Tibial nerve (tissue), 4 donors: Measurements from ENCODE around the gene LARP1. TPM values are rescaled to one million over a fixed set of nuclear protein-coding genes. Genes with fewer than 3 reads are reported as not detected.

Experiments used
- DNase-seq, 2 donors: peaks; one replicate each; pipeline ENCODE4 v3.0.0-alpha.2; 2019; ENCODE audit warnings: low spot score in 2 of 2
- H3K27ac ChIP-seq, 4 donors: fragments of 200-600 bp; sonication (generic) in 3 of 4; one replicate each; pipeline ENCODE4 v1.5.1; 2017 to 2019; ENCODE audit warnings: mild to moderate bottlenecking in 1 of 4
- H3K27me3 ChIP-seq, 2 donors: fragments of 200-600 bp; sonication (generic) in 1 of 2; one replicate each; pipeline versions ENCODE4 v1.5.1 to v1.6.0; 2017 to 2019
- H3K36me3 ChIP-seq, 3 donors: fragments of 200-600 bp; sonication (generic); one replicate each; pipeline ENCODE4 v1.5.1; 2018 to 2019
- H3K4me1 ChIP-seq, 4 donors: fragments of 200-600 bp; sonication (generic) in 3 of 4; one replicate each; pipeline ENCODE4 v1.5.1; 2017 to 2019
- H3K4me3 ChIP-seq, 4 donors: fragments of 200-600 bp; sonication (generic) in 3 of 4; one replicate each; pipeline ENCODE4 v1.5.1; 2017 to 2019; ENCODE audit warnings: mild to moderate bottlenecking in 1 of 4, moderate library complexity in 1 of 4
- H3K9me3 ChIP-seq, 4 donors: fragments of 200-600 bp; sonication (generic) in 3 of 4; one replicate each; pipeline ENCODE4 v1.5.1; 2017 to 2019
- EP300 ChIP-seq, 2 donors: sonication (generic); formaldehyde crosslinking; IDR thresholded peaks; one replicate each; pipeline ENCODE4 v1.6.1; 2017; ENCODE audit warnings: antibody characterized with exemption in 2 of 2, mild to moderate bottlenecking in 1 of 2
- POLR2A ChIP-seq, 2 donors: fragments of 450-650 bp; IDR thresholded peaks; one replicate each; pipeline ENCODE4 v1.6.1; 2017; ENCODE audit warnings: antibody characterized with exemption in 2 of 2, mild to moderate bottlenecking in 2 of 2, moderate library complexity in 2 of 2
- WGBS, 2 donors: methylation state at CpG; one replicate each; pipeline ENCODE4 v1.1.5; 2018; 5-methylcytosine and 5-hydroxymethylcytosine counted together
- total RNA-seq, 4 donors: library from RNA; depleted of rRNA; stranded (reverse); fragments of >200 nt; gene quantifications; one replicate each; pipeline ENCODE4 v1.1.0, GENCODE V29; 2016
- TF ChIP-seq, protein P1 (sequence below), 5 experiments: fragments of 200-600 bp in 3 of 5; fragments of 450-650 bp in 2 of 5; sonication (generic) in 3 of 5; IDR thresholded peaks; one replicate each; pipeline ENCODE4 v1.5.1; 2016 to 2019; ENCODE audit warnings: antibody characterized with exemption in 5 of 5, mild to moderate bottlenecking in 3 of 5, moderate library complexity in 2 of 5

LARP1 gene
- total RNA-seq, 4 donors from 2014 or later: 114 to 166 (median 144) TPM

GRCh38 chr5:154793599-154794524, 38.7 kb downstream of the LARP1 start:
- peaks cover 0 to 17% (median 0%) of the 10 kb centered on the region in 4 donors for H3K4me1 ChIP-seq
- H3K4me3 ChIP-seq: no peak overlapping the region
- H3K27ac ChIP-seq: no peak overlapping the region
- WGBS, 2 donors: 92 to 93% methylated on average over 22 to 32 of the region's 32 CpGs
- no peaks in the 10 kb centered on the region for H3K9me3 ChIP-seq
- peaks cover 2 to 73% (median 8%) of the 10 kb centered on the region in 3 donors for H3K36me3 ChIP-seq
- no peaks in the 10 kb centered on the region for H3K27me3 ChIP-seq
- no peak for TF ChIP-seq POLR2A (IDR thresholded peaks at IDR 0.05)
- TF ChIP-seq, protein P1, sequence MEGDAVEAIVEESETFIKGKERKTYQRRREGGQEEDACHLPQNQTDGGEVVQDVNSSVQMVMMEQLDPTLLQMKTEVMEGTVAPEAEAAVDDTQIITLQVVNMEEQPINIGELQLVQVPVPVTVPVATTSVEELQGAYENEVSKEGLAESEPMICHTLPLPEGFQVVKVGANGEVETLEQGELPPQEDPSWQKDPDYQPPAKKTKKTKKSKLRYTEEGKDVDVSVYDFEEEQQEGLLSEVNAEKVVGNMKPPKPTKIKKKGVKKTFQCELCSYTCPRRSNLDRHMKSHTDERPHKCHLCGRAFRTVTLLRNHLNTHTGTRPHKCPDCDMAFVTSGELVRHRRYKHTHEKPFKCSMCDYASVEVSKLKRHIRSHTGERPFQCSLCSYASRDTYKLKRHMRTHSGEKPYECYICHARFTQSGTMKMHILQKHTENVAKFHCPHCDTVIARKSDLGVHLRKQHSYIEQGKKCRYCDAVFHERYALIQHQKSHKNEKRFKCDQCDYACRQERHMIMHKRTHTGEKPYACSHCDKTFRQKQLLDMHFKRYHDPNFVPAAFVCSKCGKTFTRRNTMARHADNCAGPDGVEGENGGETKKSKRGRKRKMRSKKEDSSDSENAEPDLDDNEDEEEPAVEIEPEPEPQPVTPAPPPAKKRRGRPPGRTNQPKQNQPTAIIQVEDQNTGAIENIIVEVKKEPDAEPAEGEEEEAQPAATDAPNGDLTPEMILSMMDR (IDR thresholded peaks at IDR 0.05): no peak
- no peak for TF ChIP-seq EP300 (IDR thresholded peaks at IDR 0.05)
- DNase-seq: no peak

DNA sequence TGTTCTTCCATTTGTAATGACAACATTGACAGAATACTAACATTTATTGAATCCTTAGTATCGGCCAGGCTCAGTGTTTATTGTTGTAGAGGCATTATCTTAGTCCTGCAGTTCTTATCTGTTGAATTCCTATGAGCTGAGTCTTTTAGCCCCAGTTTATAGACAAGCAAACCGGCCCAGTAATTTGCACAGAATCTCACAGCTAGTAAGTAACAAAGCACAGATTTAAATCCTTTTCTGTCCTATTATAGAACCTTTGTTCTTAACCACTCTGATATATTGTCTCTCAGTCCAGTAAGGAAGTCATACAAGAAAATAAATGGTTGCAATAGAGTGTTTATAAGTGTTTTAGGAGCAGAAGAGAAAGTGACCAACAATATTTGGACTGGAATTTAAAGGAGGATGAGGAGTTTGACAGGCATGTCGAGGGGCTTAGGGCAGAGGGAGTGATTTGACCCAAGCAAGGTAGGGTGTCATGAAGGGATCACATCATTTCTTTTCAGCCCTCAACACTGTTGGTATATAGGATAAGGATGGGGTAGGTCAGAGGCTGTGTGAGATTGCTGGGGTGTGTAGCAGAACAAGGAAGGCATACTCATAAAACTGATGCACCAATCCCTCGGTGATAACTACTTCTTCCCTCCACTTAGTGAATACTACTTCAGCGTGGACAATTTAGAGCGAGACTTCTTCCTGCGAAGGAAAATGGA, 39.5 kb downstream of the LARP1 start:
- H3K27me3 ChIP-seq: no peaks in the 10 kb centered on the region
- H3K27ac ChIP-seq: peak overlapping the region in 1 of 4 donors; percentile 34
- no peak for TF ChIP-seq EP300 (IDR thresholded peaks at IDR 0.05)
- TF ChIP-seq POLR2A (IDR thresholded peaks at IDR 0.05): no peak
- TF ChIP-seq, protein P1 (IDR thresholded peaks at IDR 0.05): no peak
- peaks cover 2 to 81% (median 12%) of the 10 kb centered on the region in 3 donors for H3K36me3 ChIP-seq
- H3K4me3 ChIP-seq: no peak overlapping the region
- H3K9me3 ChIP-seq: no peaks in the 10 kb centered on the region
- WGBS, 2 donors: 72% methylated on average over 7 of the region's 7 CpGs
- no peak for DNase-seq
- H3K4me1 ChIP-seq: peaks cover 0 to 20% (median 0%) of the 10 kb centered on the region in 4 donors

DNA sequence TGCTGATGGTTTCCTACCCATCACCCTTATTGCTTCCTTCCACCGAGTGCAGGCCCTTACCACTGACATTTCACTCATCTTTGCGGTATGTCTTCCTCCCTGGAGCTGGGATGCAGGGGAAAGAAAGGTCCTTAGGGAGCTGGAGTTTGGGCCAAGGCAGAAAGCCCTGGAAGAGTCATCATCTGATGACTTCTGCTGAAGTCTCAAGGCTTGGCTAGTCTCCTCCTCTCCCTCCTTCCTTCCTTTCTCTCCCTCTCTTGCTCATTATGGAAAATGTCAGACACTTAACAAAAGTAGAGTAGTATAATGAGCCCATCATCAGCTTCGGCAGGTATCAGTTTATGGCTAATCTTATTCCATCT, 40.0 kb downstream of the LARP1 start:
- Histone ChIP-seq H3K27me3 (no peaks in the 10 kb centered on the region), H3K36me3 (peaks cover 2 to 81% (median 16%) of the 10 kb centered on the region in 3 donors), H3K4me3 (no peak overlapping the region), H3K4me1 (peaks cover 0 to 22% (median 0%) of the 10 kb centered on the region in 4 donors), H3K9me3 (no peaks in the 10 kb centered on the region), H3K27ac (peak overlapping the region in 1 of 4 donors; percentile 34)
- DNase-seq: no peak
- TF ChIP-seq, protein P1 (IDR thresholded peaks at IDR 0.05): no peak
- TF ChIP-seq EP300 (IDR thresholded peaks at IDR 0.05) (peak in 1 of 2 donors; percentile 13), POLR2A (IDR thresholded peaks at IDR 0.05) (no peak)
- WGBS, 2 donors: 70 to 76% methylated on average over 3 of the region's 3 CpGs

- TF ChIP-seq, protein P1 (IDR thresholded peaks at IDR 0.05): no peak
- no peak for TF ChIP-seq EP300 (IDR thresholded peaks at IDR 0.05)
- no peak for TF ChIP-seq POLR2A (IDR thresholded peaks at IDR 0.05)
- no peak overlapping the region for H3K4me3 ChIP-seq
- H3K36me3 ChIP-seq: peaks cover 2 to 81% (median 19%) of the 10 kb centered on the region in 3 donors
- no peaks in the 10 kb centered on the region for H3K9me3 ChIP-seq
- peaks cover 0 to 22% (median 0%) of the 10 kb centered on the region in 4 donors for H3K4me1 ChIP-seq
- no peak overlapping the region for H3K27ac ChIP-seq
- WGBS, 2 donors: 61 to 86% methylated on average over 4 of the region's 4 CpGs
- H3K27me3 ChIP-seq: no peaks in the 10 kb centered on the region
- DNase-seq: no peak
These were observed 42.6 kb downstream of the LARP1 start for GRCh38 chr5:154797762-154798161.
